ENCODE results near the gene TMEM101. TPM values are rescaled to one million over a fixed set of nuclear protein-coding genes. Genes with fewer than 3 reads are reported as not detected.
"Not testable (repeated sequence)": the region's sequence is repeated elsewhere in the genome, so short reads cannot be mapped to it uniquely, and the experiment has no call there.

Gene TMEM101
- total and polyA plus RNA-seq, 4 donors: 21.1 to 47.4 (median 28.0) TPM

GRCh38 chr17:43978078-43978477 is 36.7 kb downstream of the TMEM101 start:
- no peak overlapping the region for H3K27ac ChIP-seq (ENCODE audit: low read depth, low read length)
- no peaks in the 10 kb centered on the region for H3K9me3 ChIP-seq (ENCODE audit: control insufficient read depth, insufficient read depth, low read length)
- no peak for DNase-seq (ENCODE audit: low read depth in 4 of 6, low spot score in 6 of 6)
- peaks cover 10% of the 10 kb centered on the region for H3K27me3 ChIP-seq (ENCODE audit: control insufficient read depth, insufficient read depth, low read length)
- peaks cover under 1% of the 10 kb centered on the region for H3K4me1 ChIP-seq (ENCODE audit: control insufficient read depth, insufficient read depth, low read length)
- no CpG with 5 or more reads among the region's 2 CpGs for WGBS (ENCODE audit: insufficient coverage)
- no peak overlapping the region for H3K4me3 ChIP-seq (ENCODE audit: low read depth, low read length)
- H3K36me3 ChIP-seq (ENCODE audit: control insufficient read depth, insufficient read depth, low read length): no peaks in the 10 kb centered on the region

GRCh38 chr17:43976963-43977837 is 37.6 kb downstream of the TMEM101 start:
- 85% methylated on average over 7 of the region's 9 CpGs for WGBS (ENCODE audit: insufficient coverage)
- Histone ChIP-seq H3K27ac (ENCODE audit: low read depth, low read length) (no peak overlapping the region), H3K9me3 (ENCODE audit: control insufficient read depth, insufficient read depth, low read length) (no peaks in the 10 kb centered on the region), H3K27me3 (ENCODE audit: control insufficient read depth, insufficient read depth, low read length) (peaks cover 4% of the 10 kb centered on the region), H3K4me3 (ENCODE audit: low read depth, low read length) (no peak overlapping the region), H3K36me3 (ENCODE audit: control insufficient read depth, insufficient read depth, low read length) (no peaks in the 10 kb centered on the region), H3K4me1 (ENCODE audit: control insufficient read depth, insufficient read depth, low read length) (no peaks in the 10 kb centered on the region)
- DNase-seq (ENCODE audit: low read depth in 4 of 6, low spot score in 6 of 6): peak in 1 of 6 donors; percentile 62

GRCh38 chr17:43975898-43976297 is 38.9 kb downstream of the TMEM101 start:
- no peak for DNase-seq (ENCODE audit: low read depth in 4 of 6, low spot score in 6 of 6)
- no peaks in the 10 kb centered on the region for H3K4me1 ChIP-seq (ENCODE audit: control insufficient read depth, insufficient read depth, low read length)
- WGBS (ENCODE audit: insufficient coverage): no CpG with 5 or more reads among the region's 27 CpGs
- H3K27ac ChIP-seq (ENCODE audit: low read depth, low read length): no peak overlapping the region
- no peaks in the 10 kb centered on the region for H3K9me3 ChIP-seq (ENCODE audit: control insufficient read depth, insufficient read depth, low read length)
- no peaks in the 10 kb centered on the region for H3K36me3 ChIP-seq (ENCODE audit: control insufficient read depth, insufficient read depth, low read length)
- peaks cover 2% of the 10 kb centered on the region for H3K27me3 ChIP-seq (ENCODE audit: control insufficient read depth, insufficient read depth, low read length)
- H3K4me3 ChIP-seq (ENCODE audit: low read depth, low read length): no peak overlapping the region

- no peaks in the 10 kb centered on the region for H3K9me3 ChIP-seq (ENCODE audit: control insufficient read depth, insufficient read depth, low read length)
- H3K4me1 ChIP-seq (ENCODE audit: control insufficient read depth, insufficient read depth, low read length): no peaks in the 10 kb centered on the region
- peaks cover 2% of the 10 kb centered on the region for H3K27me3 ChIP-seq (ENCODE audit: control insufficient read depth, insufficient read depth, low read length)
- 15% methylated on average over 5 of the region's 14 CpGs for WGBS (ENCODE audit: insufficient coverage)
- H3K36me3 ChIP-seq (ENCODE audit: control insufficient read depth, insufficient read depth, low read length): no peaks in the 10 kb centered on the region
- peak in 1 of 6 donors; percentile 57 for DNase-seq (ENCODE audit: low read depth in 4 of 6, low spot score in 6 of 6)
- no peak overlapping the region for H3K27ac ChIP-seq (ENCODE audit: low read depth, low read length)
- no peak overlapping the region for H3K4me3 ChIP-seq (ENCODE audit: low read depth, low read length)
Measured at GRCh38 chr17:43974382-43975266, 40.1 kb downstream of the TMEM101 start.

GRCh38 chr17:43972444-43973212 is 42.1 kb downstream of the TMEM101 start:
- not testable (repeated sequence) for H3K36me3 ChIP-seq (ENCODE audit: control insufficient read depth, insufficient read depth, low read length); H3K4me1 ChIP-seq (ENCODE audit: control insufficient read depth, insufficient read depth, low read length); H3K4me3 ChIP-seq (ENCODE audit: low read depth, low read length); H3K9me3 ChIP-seq (ENCODE audit: control insufficient read depth, insufficient read depth, low read length); H3K27ac ChIP-seq (ENCODE audit: low read depth, low read length); DNase-seq (ENCODE audit: low read depth in 4 of 6, low spot score in 6 of 6); H3K27me3 ChIP-seq (ENCODE audit: control insufficient read depth, insufficient read depth, low read length)
- 87% methylated on average over 14 of the region's 22 CpGs for WGBS (ENCODE audit: insufficient coverage)

- H3K9me3 ChIP-seq (ENCODE audit: control insufficient read depth, insufficient read depth, low read length); DNase-seq (ENCODE audit: low read depth in 4 of 6, low spot score in 6 of 6); H3K4me1 ChIP-seq (ENCODE audit: control insufficient read depth, insufficient read depth, low read length); H3K4me3 ChIP-seq (ENCODE audit: low read depth, low read length); H3K27ac ChIP-seq (ENCODE audit: low read depth, low read length); H3K27me3 ChIP-seq (ENCODE audit: control insufficient read depth, insufficient read depth, low read length); H3K36me3 ChIP-seq (ENCODE audit: control insufficient read depth, insufficient read depth, low read length): not testable (repeated sequence)
- WGBS (ENCODE audit: insufficient coverage): no CpG with 5 or more reads among the region's 2 CpGs
Measured at GRCh38 chr17:43971436-43971835, 43.3 kb downstream of the TMEM101 start.

- DNase-seq (ENCODE audit: low read depth in 4 of 6, low spot score in 6 of 6): no peak
- WGBS (ENCODE audit: insufficient coverage): 77% methylated on average over 2 of the region's 4 CpGs
- Histone ChIP-seq H3K4me3 (ENCODE audit: low read depth, low read length) (no peak overlapping the region), H3K9me3 (ENCODE audit: control insufficient read depth, insufficient read depth, low read length) (no peaks in the 10 kb centered on the region), H3K36me3 (ENCODE audit: control insufficient read depth, insufficient read depth, low read length) (no peaks in the 10 kb centered on the region), H3K4me1 (ENCODE audit: control insufficient read depth, insufficient read depth, low read length) (no peaks in the 10 kb centered on the region), H3K27ac (ENCODE audit: low read depth, low read length) (no peak overlapping the region), H3K27me3 (ENCODE audit: control insufficient read depth, insufficient read depth, low read length) (peaks cover 2% of the 10 kb centered on the region)
Measured at GRCh38 chr17:43970366-43970765, 44.4 kb downstream of the TMEM101 start.

GRCh38 chr17:43967251-43967875 is 47.4 kb downstream of the TMEM101 start:
- DNase-seq (ENCODE audit: low read depth in 4 of 6, low spot score in 6 of 6): no peak
- 34% methylated on average over 4 of the region's 9 CpGs for WGBS (ENCODE audit: insufficient coverage)
- H3K27ac ChIP-seq (ENCODE audit: low read depth, low read length): no peak overlapping the region
- H3K4me3 ChIP-seq (ENCODE audit: low read depth, low read length): no peak overlapping the region
- no peaks in the 10 kb centered on the region for H3K36me3 ChIP-seq (ENCODE audit: control insufficient read depth, insufficient read depth, low read length)
- H3K4me1 ChIP-seq (ENCODE audit: control insufficient read depth, insufficient read depth, low read length): no peaks in the 10 kb centered on the region
- no peaks in the 10 kb centered on the region for H3K9me3 ChIP-seq (ENCODE audit: control insufficient read depth, insufficient read depth, low read length)
- H3K27me3 ChIP-seq (ENCODE audit: control insufficient read depth, insufficient read depth, low read length): no peaks in the 10 kb centered on the region

GRCh38 chr17:43966276-43966675 is 48.5 kb downstream of the TMEM101 start:
- H3K9me3 ChIP-seq (ENCODE audit: control insufficient read depth, insufficient read depth, low read length): no peaks in the 10 kb centered on the region
- H3K4me3 ChIP-seq (ENCODE audit: low read depth, low read length): no peak overlapping the region
- no peaks in the 10 kb centered on the region for H3K36me3 ChIP-seq (ENCODE audit: control insufficient read depth, insufficient read depth, low read length)
- DNase-seq (ENCODE audit: low read depth in 4 of 6, low spot score in 6 of 6): no peak
- H3K27ac ChIP-seq (ENCODE audit: low read depth, low read length): no peak overlapping the region
- no CpG with 5 or more reads among the region's 3 CpGs for WGBS (ENCODE audit: insufficient coverage)
- H3K27me3 ChIP-seq (ENCODE audit: control insufficient read depth, insufficient read depth, low read length): no peaks in the 10 kb centered on the region
- H3K4me1 ChIP-seq (ENCODE audit: control insufficient read depth, insufficient read depth, low read length): no peaks in the 10 kb centered on the region
